Peyer's patch (tissue), 4 donors: ENCODE data around the gene TNFRSF14.

ENCODE experiments used
- POLR2A ChIP-seq, 2 donors: fragments of 450-650 bp; IDR thresholded peaks; one replicate each; pipeline ENCODE4 v1.5.1; 2017; ENCODE audit warnings: antibody characterized with exemption in 2 of 2, mild to moderate bottlenecking in 2 of 2, moderate library complexity in 2 of 2
- TF ChIP-seq, protein P1 (sequence below), 6 experiments: fragments of 450-650 bp in 4 of 6; fragments of 200-600 bp in 2 of 6; sonication (generic) in 1 of 6; IDR thresholded peaks; one replicate each; pipeline ENCODE4 v1.5.1; 2017 to 2019; ENCODE audit warnings: antibody characterized with exemption in 6 of 6, mild to moderate bottlenecking in 3 of 6, moderate library complexity in 1 of 6

DNA sequence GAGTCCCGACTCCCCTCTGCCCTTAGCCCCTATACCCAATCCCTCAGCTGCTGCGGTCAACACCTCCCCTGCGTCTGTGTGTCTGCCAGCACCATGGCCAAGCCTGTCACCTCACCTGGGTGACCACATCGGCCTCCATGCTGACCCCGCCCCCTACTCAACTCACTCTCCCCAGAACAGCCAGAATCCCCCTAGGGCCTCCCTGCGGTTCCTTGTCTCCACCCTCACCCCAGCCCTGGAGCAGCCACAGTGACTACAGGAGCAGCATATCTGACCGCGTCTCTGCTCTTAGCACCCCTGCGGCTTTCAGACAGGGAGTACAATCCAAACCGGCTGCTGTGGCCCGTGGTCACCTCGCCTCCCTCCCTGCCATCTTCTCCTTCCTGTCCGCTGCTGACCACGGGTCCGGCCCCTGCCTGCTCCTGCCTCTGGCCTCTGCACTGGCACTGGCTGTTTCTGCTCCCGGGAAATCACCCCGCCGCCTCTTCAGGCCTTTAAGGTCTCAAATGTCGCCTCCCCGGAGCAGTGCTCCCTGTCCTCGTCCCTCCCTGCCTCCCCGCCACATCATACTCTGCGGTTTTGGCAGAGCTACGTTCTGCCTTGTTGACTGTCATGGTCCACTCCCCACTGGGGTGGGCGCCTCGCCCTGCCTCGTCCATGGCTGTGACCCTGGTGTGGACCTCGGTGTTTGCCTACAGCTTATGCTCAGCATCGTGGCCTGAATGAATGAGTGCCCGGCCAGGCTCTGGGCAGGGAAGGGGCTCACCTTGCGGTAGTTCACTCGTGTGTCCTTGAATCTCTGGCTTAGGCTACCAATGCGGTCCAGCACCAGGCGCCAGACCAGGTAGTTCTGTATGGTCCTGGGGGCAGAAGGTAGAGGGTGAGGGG, 41.5 kb downstream of the TNFRSF14 start:
- TF ChIP-seq, protein P1, sequence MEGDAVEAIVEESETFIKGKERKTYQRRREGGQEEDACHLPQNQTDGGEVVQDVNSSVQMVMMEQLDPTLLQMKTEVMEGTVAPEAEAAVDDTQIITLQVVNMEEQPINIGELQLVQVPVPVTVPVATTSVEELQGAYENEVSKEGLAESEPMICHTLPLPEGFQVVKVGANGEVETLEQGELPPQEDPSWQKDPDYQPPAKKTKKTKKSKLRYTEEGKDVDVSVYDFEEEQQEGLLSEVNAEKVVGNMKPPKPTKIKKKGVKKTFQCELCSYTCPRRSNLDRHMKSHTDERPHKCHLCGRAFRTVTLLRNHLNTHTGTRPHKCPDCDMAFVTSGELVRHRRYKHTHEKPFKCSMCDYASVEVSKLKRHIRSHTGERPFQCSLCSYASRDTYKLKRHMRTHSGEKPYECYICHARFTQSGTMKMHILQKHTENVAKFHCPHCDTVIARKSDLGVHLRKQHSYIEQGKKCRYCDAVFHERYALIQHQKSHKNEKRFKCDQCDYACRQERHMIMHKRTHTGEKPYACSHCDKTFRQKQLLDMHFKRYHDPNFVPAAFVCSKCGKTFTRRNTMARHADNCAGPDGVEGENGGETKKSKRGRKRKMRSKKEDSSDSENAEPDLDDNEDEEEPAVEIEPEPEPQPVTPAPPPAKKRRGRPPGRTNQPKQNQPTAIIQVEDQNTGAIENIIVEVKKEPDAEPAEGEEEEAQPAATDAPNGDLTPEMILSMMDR (IDR thresholded peaks at IDR 0.05) = no peak
- TF ChIP-seq POLR2A (IDR thresholded peaks at IDR 0.05) = no peak
